Sigmoid colon (tissue), 4 donors: ENCODE results near the gene EPHX1.

Experiments
- POLR2AphosphoS5 ChIP-seq, 4 donors: sonication (generic); formaldehyde crosslinking; IDR thresholded peaks; one replicate each; pipeline ENCODE4 v1.6.1; 2017; ENCODE audit warnings: antibody characterized with exemption in 4 of 4
- TF ChIP-seq, protein P1 (sequence below), 4 experiments: fragments of 450-650 bp in 3 of 4; fragments of 200-600 bp in 1 of 4; IDR thresholded peaks; one replicate each; pipeline ENCODE4 v1.5.1; 2016 to 2019; ENCODE audit warnings: antibody characterized with exemption in 4 of 4, mild to moderate bottlenecking in 3 of 4, moderate library complexity in 2 of 4

DNA sequence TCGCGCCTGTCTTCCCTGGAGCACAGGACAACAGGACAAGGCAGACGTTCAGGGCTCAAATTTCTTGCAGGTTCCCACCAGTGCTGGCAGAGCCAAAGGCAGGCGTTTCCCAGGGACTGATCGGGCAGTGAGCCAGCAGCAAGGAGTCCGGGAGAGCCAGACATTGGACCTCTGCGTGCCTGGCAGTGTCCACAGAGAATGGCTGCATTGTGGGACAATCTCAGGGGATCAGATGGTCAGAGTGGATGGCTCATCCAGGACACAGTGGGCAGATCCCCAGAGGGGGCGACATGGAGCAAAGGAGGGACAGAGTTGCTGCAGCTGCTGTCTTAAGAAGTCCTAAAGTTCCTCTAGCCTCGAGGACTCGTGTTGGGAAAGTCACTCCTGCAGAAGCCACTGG lies 67.7 kb downstream of the EPHX1 start:
- TF ChIP-seq, protein P1, sequence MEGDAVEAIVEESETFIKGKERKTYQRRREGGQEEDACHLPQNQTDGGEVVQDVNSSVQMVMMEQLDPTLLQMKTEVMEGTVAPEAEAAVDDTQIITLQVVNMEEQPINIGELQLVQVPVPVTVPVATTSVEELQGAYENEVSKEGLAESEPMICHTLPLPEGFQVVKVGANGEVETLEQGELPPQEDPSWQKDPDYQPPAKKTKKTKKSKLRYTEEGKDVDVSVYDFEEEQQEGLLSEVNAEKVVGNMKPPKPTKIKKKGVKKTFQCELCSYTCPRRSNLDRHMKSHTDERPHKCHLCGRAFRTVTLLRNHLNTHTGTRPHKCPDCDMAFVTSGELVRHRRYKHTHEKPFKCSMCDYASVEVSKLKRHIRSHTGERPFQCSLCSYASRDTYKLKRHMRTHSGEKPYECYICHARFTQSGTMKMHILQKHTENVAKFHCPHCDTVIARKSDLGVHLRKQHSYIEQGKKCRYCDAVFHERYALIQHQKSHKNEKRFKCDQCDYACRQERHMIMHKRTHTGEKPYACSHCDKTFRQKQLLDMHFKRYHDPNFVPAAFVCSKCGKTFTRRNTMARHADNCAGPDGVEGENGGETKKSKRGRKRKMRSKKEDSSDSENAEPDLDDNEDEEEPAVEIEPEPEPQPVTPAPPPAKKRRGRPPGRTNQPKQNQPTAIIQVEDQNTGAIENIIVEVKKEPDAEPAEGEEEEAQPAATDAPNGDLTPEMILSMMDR (IDR thresholded peaks at IDR 0.05): peak in 3 of 4 experiments; percentile 15 to 46 (median 42)
- TF ChIP-seq POLR2AphosphoS5 (IDR thresholded peaks at IDR 0.05): peak in 1 of 4 donors; percentile 27
